ENCODE data around the gene IL27RA. TPM values are rescaled to one million over a fixed set of nuclear protein-coding genes. Genes with fewer than 3 reads are reported as not detected.

The IL27RA gene
- total and polyA plus RNA-seq, 8 donors = 1.1 to 11.1 (median 2.5) TPM; not detected in 2

DNA sequence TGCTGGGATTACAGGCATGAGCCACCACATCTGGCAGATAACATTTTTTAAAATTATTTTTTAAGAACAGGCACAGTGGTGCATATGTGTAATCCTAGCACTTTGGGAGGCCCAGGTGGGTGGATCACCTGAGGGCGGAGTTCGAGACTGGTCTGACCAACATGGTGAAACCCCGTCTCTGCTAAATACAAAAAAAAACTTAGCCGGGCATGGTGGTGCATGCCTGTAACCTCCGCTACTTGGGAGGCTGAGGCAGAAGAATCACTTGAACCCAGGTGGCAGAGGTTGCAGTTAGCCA, 30.9 kb downstream of the IL27RA start:
- Histone ChIP-seq H3K27me3 (peaks cover 0 to 53% (median 13%) of the 10 kb centered on the region in 3 donors), H3K27ac (peak overlapping the region; percentile 59 to 90 (median 87)), H3K4me3 (peak overlapping the region in 1 of 4 donors; percentile 51), H3K36me3 (no peaks in the 10 kb centered on the region), H3K9me3 (no peaks in the 10 kb centered on the region), H3K4me1 (peaks cover 22 to 42% (median 37%) of the 10 kb centered on the region in 4 donors)
- TF ChIP-seq EP300 (IDR thresholded peaks at IDR 0.05) = no peak
- TF ChIP-seq POLR2A (IDR thresholded peaks at IDR 0.05) = no peak
- TF ChIP-seq, protein P1, sequence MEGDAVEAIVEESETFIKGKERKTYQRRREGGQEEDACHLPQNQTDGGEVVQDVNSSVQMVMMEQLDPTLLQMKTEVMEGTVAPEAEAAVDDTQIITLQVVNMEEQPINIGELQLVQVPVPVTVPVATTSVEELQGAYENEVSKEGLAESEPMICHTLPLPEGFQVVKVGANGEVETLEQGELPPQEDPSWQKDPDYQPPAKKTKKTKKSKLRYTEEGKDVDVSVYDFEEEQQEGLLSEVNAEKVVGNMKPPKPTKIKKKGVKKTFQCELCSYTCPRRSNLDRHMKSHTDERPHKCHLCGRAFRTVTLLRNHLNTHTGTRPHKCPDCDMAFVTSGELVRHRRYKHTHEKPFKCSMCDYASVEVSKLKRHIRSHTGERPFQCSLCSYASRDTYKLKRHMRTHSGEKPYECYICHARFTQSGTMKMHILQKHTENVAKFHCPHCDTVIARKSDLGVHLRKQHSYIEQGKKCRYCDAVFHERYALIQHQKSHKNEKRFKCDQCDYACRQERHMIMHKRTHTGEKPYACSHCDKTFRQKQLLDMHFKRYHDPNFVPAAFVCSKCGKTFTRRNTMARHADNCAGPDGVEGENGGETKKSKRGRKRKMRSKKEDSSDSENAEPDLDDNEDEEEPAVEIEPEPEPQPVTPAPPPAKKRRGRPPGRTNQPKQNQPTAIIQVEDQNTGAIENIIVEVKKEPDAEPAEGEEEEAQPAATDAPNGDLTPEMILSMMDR (IDR thresholded peaks at IDR 0.05) = no peak
- no peak for DNase-seq
- WGBS, 5 donors = 41 to 62% (median 56%) methylated on average over 5 of the region's 5 CpGs
- intact Hi-C loops (cut with DNase I; ENCODE audit: low total_unique reads) = no loop called here

DNA sequence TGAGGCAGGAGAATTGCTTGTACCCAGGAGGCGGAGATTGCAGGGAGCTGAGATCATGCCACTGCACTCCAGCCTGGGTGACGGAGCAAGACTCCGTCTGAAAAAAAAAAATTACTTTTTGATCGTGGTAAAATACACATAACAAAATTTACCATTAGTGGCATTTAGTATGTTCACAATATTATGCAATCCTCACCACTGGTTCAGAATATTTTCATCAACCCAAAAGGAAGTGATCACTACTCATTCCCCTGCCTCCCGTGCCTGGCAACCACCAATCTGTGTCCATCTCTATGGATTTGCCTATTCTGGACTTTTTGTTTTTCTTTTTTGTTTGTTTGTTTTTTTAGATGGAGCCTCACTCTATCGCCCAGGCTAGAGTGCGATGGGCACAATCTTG, 31.5 kb downstream of the IL27RA start:
- DNase-seq = no peak
- peaks cover 16 to 36% (median 31%) of the 10 kb centered on the region in 4 donors for H3K4me1 ChIP-seq
- no peak overlapping the region for H3K27ac ChIP-seq
- TF ChIP-seq EP300 (IDR thresholded peaks at IDR 0.05) (no peak), POLR2AphosphoS5 (IDR thresholded peaks at IDR 0.05) (no peak), POLR2A (IDR thresholded peaks at IDR 0.05) (no peak)
- TF ChIP-seq, protein P1 (IDR thresholded peaks at IDR 0.05) = no peak
- WGBS, 5 donors = 62 to 77% (median 76%) methylated on average over 7 of the region's 7 CpGs
- no peaks in the 10 kb centered on the region for H3K36me3 ChIP-seq
- H3K9me3 ChIP-seq = no peaks in the 10 kb centered on the region
- H3K4me3 ChIP-seq = no peak overlapping the region
- intact Hi-C loops (cut with DNase I; ENCODE audit: low total_unique reads) = no loop called here
- H3K27me3 ChIP-seq = peaks cover 0 to 47% (median 13%) of the 10 kb centered on the region in 3 donors

DNA sequence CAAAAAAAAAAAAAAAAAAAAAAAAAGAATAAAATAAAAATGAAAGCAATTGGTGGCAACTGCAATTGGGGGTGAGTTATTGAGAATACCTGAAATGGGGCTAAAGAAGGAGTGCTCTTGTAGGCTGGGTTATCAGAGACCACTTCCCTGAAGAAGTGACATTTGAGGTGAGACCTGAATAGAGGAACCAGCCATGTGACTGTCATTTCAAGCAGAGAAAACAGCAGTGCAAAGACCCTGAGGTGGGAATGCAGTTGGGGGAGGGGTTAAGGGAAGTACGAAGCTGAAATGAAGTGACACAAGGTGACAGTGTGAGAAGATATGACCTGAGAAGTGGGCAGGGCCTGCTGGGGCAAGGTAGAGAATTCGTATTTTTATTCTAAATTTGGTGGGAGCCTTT, 34.6 kb downstream of the IL27RA start:
- Histone ChIP-seq H3K36me3 (no peaks in the 10 kb centered on the region), H3K27ac (no peak overlapping the region), H3K9me3 (no peaks in the 10 kb centered on the region), H3K27me3 (peaks cover 0 to 17% (median 6%) of the 10 kb centered on the region in 3 donors), H3K4me3 (no peak overlapping the region), H3K4me1 (peaks cover 7 to 10% (median 9%) of the 10 kb centered on the region in 4 donors)
- intact Hi-C loops (cut with DNase I; ENCODE audit: low total_unique reads) = no loop called here
- DNase-seq = no peak
- no peak for TF ChIP-seq POLR2A (IDR thresholded peaks at IDR 0.05)
- 57 to 81% (median 68%) methylated on average over 2 of the region's 2 CpGs for WGBS, 5 donors

DNA sequence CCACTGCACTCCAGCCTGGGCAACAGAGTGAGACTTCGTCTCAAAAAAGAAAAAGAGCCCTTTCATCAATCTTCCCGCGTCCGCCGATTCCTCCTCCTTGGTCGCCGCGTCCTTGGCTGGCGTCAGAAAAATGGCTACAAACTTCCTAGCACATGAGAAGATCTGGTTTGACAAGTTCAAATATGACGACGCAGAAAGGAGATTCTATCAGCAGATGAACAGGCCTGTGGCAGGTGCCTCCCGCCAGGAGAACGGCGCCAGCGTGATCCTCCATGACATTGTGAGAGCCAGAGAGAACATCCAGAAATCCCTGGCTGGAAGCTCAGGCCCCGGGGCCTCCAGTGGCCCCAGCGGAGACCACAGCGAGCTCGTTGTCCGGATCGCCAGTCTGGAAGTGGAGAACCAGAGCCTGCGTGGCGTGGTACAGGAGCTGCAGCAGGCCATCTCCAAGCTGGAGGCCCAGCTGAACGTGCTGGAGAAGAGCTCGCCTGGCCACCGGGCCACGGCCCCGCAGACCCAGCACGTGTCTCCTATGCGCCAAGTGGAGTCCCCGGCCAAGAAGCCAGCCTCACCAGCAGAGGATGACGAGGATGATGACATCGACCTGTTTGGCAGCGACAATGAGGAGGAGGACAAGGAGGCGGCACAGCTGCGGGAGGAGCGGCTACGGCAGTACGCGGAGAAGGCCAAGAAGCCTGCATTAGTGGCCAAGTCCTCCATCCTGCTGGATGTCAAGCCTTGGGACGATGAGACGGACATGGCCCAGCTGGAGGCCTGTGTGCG, 38.9 kb downstream of the IL27RA start:
- H3K4me1 ChIP-seq = peaks cover 31 to 38% (median 35%) of the 10 kb centered on the region in 4 donors
- no peak for TF ChIP-seq POLR2A (IDR thresholded peaks at IDR 0.05)
- TF ChIP-seq POLR2AphosphoS5 (IDR thresholded peaks at IDR 0.05) = no peak
- TF ChIP-seq, protein P1 (IDR thresholded peaks at IDR 0.05) = no peak
- no peak for TF ChIP-seq EP300 (IDR thresholded peaks at IDR 0.05)
- H3K27ac ChIP-seq = peak overlapping the region in 1 of 5 donors; percentile 95
- intact Hi-C loops (cut with DNase I; ENCODE audit: low total_unique reads) = no loop called here
- no peaks in the 10 kb centered on the region for H3K27me3 ChIP-seq
- H3K4me3 ChIP-seq = no peak overlapping the region
- H3K36me3 ChIP-seq = no peaks in the 10 kb centered on the region
- H3K9me3 ChIP-seq = no peaks in the 10 kb centered on the region
- no peak for DNase-seq
- WGBS, 5 donors = 92 to 96% (median 96%) methylated on average over 39 to 43 of the region's 43 CpGs

Measured in stomach (tissue), 9 donors.